Glomerular visceral epithelial cell (primary cell): Measurements from ENCODE around the gene AOPEP.

ENCODE experiments used
- DNase-seq: peaks from one replicate; pipeline ENCODE4 v3.0.0-alpha.2; 2016; ENCODE audit errors: extremely low spot score

Gene AOPEP

DNA sequence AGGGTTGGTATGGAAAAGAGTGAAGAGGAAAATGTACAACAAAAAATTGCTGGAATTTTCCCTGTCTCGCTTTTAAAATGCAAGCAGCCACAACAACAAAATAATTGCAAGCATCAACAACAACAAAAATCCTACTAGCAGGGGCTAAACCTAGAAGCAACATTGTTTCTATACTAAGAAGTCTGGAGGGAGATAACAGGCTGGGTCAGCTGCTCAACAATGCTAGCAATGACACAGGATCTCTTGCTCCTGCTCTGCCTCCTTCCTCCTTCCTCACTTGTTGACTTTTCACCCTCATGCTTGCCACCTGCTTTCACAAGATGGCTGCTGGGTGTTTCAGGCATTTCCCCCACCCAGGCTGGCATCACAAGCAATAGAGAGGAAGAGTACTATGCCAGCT, 7.6 kb upstream of the AOPEP start:
- DNase-seq = no peak

- DNase-seq = no peak
Observed at GRCh38 chr9:94719878-94720277, 6.6 kb upstream of the AOPEP start.

- DNase-seq = no peak
Observed at GRCh38 chr9:94720846-94721549, 5.5 kb upstream of the AOPEP start.

- no peak for DNase-seq
Observed at GRCh38 chr9:94721754-94722153, 4.7 kb upstream of the AOPEP start.

DNA sequence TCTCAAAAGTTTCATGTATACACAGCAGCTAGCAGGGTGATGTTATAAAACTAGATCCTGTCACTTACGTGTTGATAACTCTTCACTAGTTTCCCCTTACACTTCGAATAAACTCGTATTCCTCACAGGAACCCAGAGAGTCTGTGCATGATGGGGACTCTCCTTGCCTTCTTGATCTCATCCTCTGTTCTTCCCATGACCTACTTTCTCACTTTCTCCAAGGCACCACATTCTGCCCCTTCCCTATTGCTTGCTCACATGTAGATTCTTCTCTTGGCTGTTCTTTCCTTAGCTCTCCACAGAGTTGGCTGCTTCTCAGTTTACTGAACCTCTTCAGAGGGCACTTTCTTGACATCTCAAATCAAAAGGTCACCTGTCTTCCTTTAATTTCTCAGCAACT, 1.2 kb upstream of the AOPEP start:
- no peak for DNase-seq

- no peak for DNase-seq
Observed at GRCh38 chr9:94728719-94729118, 2.2 kb downstream of the AOPEP start.

GRCh38 chr9:94729199-94729598, 2.7 kb downstream of the AOPEP start:
- no peak for DNase-seq

- no peak for DNase-seq
Observed at GRCh38 chr9:94734054-94734754, 7.7 kb downstream of the AOPEP start.

DNA sequence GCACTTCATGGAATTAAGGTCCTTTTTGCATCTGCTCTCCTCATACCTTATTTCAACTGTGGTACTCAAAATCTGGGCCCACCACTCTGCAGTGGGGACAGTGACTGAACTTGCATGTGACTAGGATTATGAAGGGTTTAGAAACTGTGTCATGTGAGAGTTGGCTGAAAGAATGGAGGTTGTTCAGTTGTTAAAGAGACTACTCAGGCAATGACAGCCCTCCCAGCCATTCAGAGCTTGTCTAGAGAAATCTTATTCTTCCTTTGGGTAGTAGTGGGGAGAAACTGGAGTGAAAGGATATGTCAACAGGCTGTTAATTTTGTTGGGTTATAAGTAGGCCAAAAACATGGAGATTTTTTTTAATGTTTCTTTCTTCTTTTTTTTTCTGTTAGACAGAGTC, 10.3 kb downstream of the AOPEP start:
- no peak for DNase-seq

DNA sequence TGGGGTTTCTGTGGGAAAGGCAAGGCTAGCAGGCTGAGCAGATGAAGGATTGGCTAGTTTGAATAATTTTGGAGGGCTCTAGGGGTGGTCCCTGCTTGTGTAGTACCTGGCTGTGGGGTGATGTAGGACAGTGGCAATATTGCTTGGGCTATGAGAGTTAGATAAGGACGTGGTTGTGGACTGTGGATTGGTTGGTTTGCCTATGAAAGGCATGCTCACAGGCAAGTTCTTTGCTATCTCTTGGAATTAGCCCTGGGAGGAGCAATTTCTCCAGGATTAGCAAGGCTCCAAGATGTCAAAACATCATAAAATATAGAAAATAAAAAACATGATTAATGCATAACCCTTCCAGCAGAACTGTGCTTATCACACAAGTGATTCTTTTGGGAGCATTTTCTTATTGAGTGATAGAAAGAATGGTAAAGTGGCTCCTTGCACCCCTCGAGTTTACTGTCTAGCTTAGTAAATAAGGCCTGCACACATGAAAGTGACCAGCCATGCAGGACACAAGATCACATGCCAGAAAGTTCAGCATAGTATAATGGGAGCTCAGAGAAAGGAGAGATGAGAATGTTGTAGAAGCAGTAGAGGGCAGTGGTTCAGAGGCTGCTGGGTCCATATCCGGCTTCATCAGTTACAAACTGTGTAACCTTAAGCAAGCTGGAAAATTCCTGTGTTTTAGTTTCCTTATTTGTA, 13.8 kb downstream of the AOPEP start:
- DNase-seq = no peak

- DNase-seq = no peak
Observed at GRCh38 chr9:94741866-94742265, 15.4 kb downstream of the AOPEP start.

DNA sequence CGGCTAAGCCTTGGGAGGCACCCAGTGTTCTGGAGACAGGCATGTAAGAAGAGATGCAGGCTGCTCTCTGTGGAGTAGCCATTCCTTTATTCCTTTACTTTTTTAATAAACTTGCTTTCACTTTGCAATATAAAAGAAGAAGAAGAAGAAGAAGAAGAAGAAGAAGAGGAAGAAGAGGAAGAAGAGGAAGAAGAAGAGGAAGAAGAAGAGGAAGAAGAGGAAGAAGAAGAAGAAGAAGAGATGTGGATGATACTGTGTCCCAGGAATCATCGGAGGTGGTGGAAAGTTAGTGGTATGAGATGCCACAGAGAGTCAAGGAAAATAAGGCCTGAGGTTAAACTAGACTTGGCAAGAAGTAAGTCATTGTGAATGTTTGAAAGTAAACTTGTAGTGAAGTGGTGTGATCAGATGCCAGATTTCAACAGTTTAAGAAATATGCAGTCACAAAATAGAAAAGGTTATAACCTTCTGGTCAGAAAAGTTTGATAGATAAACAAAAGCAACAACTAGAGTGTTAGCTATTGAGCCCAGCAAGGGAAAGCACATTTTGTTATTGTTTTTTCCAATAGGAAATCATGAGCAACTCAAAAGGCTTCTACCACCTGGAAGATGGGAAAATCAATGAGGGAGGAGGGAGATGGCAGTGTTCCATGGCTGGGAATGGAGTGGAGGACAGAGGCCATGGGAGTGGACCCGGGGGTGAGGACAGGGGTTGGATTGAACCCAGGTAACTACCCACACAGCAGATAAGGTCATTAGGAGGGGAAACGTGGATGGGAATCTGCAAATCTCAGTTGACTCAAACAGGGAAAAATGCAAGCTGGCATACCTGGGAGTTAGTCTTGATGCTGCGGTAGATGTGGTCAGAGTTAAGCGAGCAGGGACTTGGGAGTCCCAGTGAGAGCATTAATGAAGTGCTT, 16.8 kb downstream of the AOPEP start:
- DNase-seq = peak; percentile 84

- no peak for DNase-seq
Observed at GRCh38 chr9:94745806-94746540, 19.5 kb downstream of the AOPEP start.

- DNase-seq = no peak
Observed at GRCh38 chr9:94746541-94747370, 20.3 kb downstream of the AOPEP start.

- no peak for DNase-seq
Observed at GRCh38 chr9:94754976-94755475, 28.5 kb downstream of the AOPEP start.

DNA sequence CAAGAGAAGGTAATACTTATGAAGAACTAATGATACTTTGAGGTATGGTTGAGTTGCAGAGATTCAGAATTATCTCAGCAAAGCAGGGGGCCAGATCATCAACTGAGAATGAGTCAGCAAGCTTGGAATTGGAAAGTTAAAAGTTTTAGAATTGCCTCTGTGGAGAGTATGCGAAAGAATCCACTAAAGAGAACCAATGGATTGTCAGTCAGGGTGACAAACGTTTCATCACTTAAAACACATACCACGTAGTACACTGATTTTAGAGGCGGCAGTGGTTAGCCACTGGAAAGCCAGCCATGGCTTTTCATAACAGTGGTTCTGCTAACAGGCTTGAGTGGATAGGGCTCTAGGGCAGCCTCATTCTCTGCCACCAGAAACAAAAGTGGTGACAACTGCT, 30.7 kb downstream of the AOPEP start:
- DNase-seq = peak; percentile 84

GRCh38 chr9:94758031-94758430, 31.5 kb downstream of the AOPEP start:
- DNase-seq = no peak

DNA sequence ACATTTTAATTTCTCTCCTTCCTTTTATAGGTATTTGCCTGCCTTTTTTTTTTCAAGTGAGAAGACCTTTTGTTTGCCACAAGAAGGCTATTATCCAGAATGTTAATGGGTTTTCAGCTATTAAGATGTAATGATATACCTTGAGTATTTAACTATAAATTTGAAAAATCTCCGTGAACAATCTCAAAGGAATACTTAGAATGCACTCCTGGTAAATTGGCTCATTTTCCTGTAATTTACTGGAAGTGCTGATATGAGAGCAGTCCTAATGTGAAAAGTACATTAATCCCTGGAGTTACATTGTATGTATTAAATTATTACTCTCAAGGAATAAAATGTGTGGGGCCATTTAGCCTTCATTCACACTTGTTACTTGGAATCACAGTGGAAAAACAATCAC, 32.4 kb downstream of the AOPEP start:
- no peak for DNase-seq

GRCh38 chr9:94760010-94760409, 33.5 kb downstream of the AOPEP start:
- no peak for DNase-seq

GRCh38 chr9:94760660-94761059, 34.2 kb downstream of the AOPEP start:
- DNase-seq = no peak
